OCI-LY3 (cell line): ENCODE results near the gene FBXW8.

ENCODE experiments used
- H2AFZ ChIP-seq: fragments of 200-600, 300-600 bp; shearing (Covaris generic); 2 replicates; pipeline ENCODE4 v1.6.0; 2014; ENCODE audit warnings: antibody characterized with exemption, low read depth, low read length
- H3K27ac ChIP-seq: fragments of 200-600, 300-600 bp; sonication (generic); 2 replicates; pipeline ENCODE4 v1.5.1; 2014; ENCODE audit warnings: mild to moderate bottlenecking, low read length, moderate library complexity, mixed read lengths
- H3K27me3 ChIP-seq: fragments of 200-600, 300-600 bp; sonication (generic); 2 replicates; pipeline ENCODE4 v1.6.1; 2014; ENCODE audit warnings: low read depth, low read length, mixed read lengths
- H3K36me3 ChIP-seq: fragments of 200-600, 300-600 bp; sonication (generic); replicated peaks from 2 replicates; pipeline ENCODE3; 2014; ENCODE audit warnings: low read depth, low read length, mixed read lengths
- H3K4me1 ChIP-seq: fragments of 300-600, 200-600 bp; sonication (generic); 2 replicates; pipeline ENCODE4 v1.6.1; 2014; ENCODE audit warnings: low read length, mixed read lengths
- H3K4me2 ChIP-seq: fragments of 200-600, 300-600 bp; sonication (generic); 2 replicates; pipeline ENCODE4 v1.6.1; 2014; ENCODE audit warnings: low read length, mixed read lengths
- H3K4me3 ChIP-seq: fragments of 300-600, 200-600 bp; sonication (generic); 2 replicates; pipeline ENCODE4 v1.5.1; 2014; ENCODE audit warnings: antibody characterized with exemption, mild to moderate bottlenecking, low read length, moderate library complexity
- H3K79me2 ChIP-seq: fragments of 300-600, 200-600 bp; shearing (Covaris generic); 2 replicates; pipeline ENCODE4 v1.6.1; 2014; ENCODE audit warnings: mild to moderate bottlenecking, low read length, mixed read lengths
- H3K9ac ChIP-seq: fragments of 300-600, 200-600 bp; shearing (Covaris generic); 2 replicates; pipeline ENCODE4 v1.6.0; 2014; ENCODE audit warnings: mild to moderate bottlenecking, low read length, moderate library complexity
- H3K9me3 ChIP-seq: fragments of 200-600, 300-600 bp; shearing (Covaris generic); 2 replicates; pipeline ENCODE4 v1.6.1; 2014; ENCODE audit warnings: low read length, mixed read lengths; ENCODE audit not compliant: insufficient read depth
- H4K20me1 ChIP-seq: fragments of 200-600, 300-600 bp; sonication (generic); 2 replicates; pipeline ENCODE4 v1.6.1; 2016; ENCODE audit warnings: low read length, mixed read lengths; ENCODE audit not compliant: insufficient read depth
- EZH2phosphoT487 ChIP-seq: fragments of 200-600 bp; shearing (Covaris generic); IDR thresholded peaks from 2 replicates; pipeline ENCODE4 v1.6.1; 2018; ENCODE audit warnings: antibody characterized with exemption, mixed run types, low read depth
- TF ChIP-seq, protein P1 (sequence below): fragments of 200-600, 300-600 bp; sonication (generic); IDR thresholded peaks from 2 replicates; pipeline ENCODE4 v1.5.1; 2014; ENCODE audit warnings: antibody characterized with exemption, low read length, low read depth

The FBXW8 gene

GRCh38 chr12:116892349-116893140 lies 18.2 kb upstream of the FBXW8 start:
- Histone ChIP-seq H3K27me3 (peaks cover 13% of the 10 kb centered on the region), H2AFZ (peak overlapping the region; percentile 39; the same call in 1 of the 2 replicates), H4K20me1 (no peaks in the 10 kb centered on the region), H3K4me1 (no peaks in the 10 kb centered on the region), H3K36me3 (no peaks in the 10 kb centered on the region), H3K4me2 (peak overlapping the region; percentile 24; the same call in 1 of the 2 replicates), H3K4me3 (no peak overlapping the region), H3K27ac (no peak overlapping the region), H3K9ac (no peak overlapping the region), H3K79me2 (no peaks in the 10 kb centered on the region), H3K9me3 (no peaks in the 10 kb centered on the region; the same call in 1 of the 2 replicates)
- no peak for TF ChIP-seq EZH2phosphoT487
- TF ChIP-seq, protein P1, sequence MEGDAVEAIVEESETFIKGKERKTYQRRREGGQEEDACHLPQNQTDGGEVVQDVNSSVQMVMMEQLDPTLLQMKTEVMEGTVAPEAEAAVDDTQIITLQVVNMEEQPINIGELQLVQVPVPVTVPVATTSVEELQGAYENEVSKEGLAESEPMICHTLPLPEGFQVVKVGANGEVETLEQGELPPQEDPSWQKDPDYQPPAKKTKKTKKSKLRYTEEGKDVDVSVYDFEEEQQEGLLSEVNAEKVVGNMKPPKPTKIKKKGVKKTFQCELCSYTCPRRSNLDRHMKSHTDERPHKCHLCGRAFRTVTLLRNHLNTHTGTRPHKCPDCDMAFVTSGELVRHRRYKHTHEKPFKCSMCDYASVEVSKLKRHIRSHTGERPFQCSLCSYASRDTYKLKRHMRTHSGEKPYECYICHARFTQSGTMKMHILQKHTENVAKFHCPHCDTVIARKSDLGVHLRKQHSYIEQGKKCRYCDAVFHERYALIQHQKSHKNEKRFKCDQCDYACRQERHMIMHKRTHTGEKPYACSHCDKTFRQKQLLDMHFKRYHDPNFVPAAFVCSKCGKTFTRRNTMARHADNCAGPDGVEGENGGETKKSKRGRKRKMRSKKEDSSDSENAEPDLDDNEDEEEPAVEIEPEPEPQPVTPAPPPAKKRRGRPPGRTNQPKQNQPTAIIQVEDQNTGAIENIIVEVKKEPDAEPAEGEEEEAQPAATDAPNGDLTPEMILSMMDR: no peak

DNA sequence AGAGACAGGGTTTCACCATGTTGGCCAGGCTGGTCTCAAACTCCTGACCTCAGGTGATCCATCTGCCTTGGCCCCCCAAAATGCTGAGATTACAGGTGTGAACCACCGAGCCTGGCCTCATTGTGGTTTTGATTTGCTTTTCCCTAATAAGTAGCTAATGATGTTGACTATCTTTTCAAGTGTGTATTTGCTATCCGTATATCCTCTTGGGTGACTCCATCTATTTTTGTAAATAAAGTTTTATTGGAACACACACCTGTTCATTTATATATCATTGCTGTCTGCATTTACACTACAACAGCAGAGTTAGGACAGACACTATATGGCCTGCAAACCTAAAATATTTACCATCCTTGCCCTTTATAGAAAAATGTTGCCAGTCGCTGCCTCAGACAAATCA lies 15.8 kb upstream of the FBXW8 start:
- H3K4me2 ChIP-seq: no peak overlapping the region
- H3K9ac ChIP-seq: no peak overlapping the region
- H3K4me3 ChIP-seq: no peak overlapping the region
- no peaks in the 10 kb centered on the region for H3K79me2 ChIP-seq
- H3K9me3 ChIP-seq: no peaks in the 10 kb centered on the region; the same call in 1 of the 2 replicates
- H2AFZ ChIP-seq: no peak overlapping the region
- H3K4me1 ChIP-seq: no peaks in the 10 kb centered on the region
- no peaks in the 10 kb centered on the region for H4K20me1 ChIP-seq
- H3K36me3 ChIP-seq: no peaks in the 10 kb centered on the region
- H3K27ac ChIP-seq: no peak overlapping the region
- TF ChIP-seq, protein P1: no peak
- no peak for TF ChIP-seq EZH2phosphoT487
- H3K27me3 ChIP-seq: peaks cover 20% of the 10 kb centered on the region

GRCh38 chr12:116896411-116896924 lies 14.3 kb upstream of the FBXW8 start:
- Histone ChIP-seq H2AFZ (no peak overlapping the region), H3K36me3 (no peaks in the 10 kb centered on the region), H3K4me2 (no peak overlapping the region), H3K9ac (no peak overlapping the region), H3K4me3 (no peak overlapping the region), H4K20me1 (no peaks in the 10 kb centered on the region), H3K27me3 (peaks cover 22% of the 10 kb centered on the region), H3K4me1 (no peaks in the 10 kb centered on the region), H3K9me3 (no peaks in the 10 kb centered on the region; the same call in 1 of the 2 replicates), H3K27ac (no peak overlapping the region), H3K79me2 (no peaks in the 10 kb centered on the region)
- no peak for TF ChIP-seq EZH2phosphoT487

GRCh38 chr12:116897476-116897875 lies 13.3 kb upstream of the FBXW8 start:
- Histone ChIP-seq H4K20me1 (no peaks in the 10 kb centered on the region), H3K9me3 (no peaks in the 10 kb centered on the region; the same call in 1 of the 2 replicates), H3K27ac (no peak overlapping the region), H2AFZ (no peak overlapping the region), H3K9ac (no peak overlapping the region), H3K4me2 (no peak overlapping the region), H3K36me3 (no peaks in the 10 kb centered on the region), H3K79me2 (no peaks in the 10 kb centered on the region), H3K4me3 (no peak overlapping the region), H3K4me1 (no peaks in the 10 kb centered on the region), H3K27me3 (peaks cover 26% of the 10 kb centered on the region)
- TF ChIP-seq, protein P1: no peak
- TF ChIP-seq EZH2phosphoT487: no peak
